NB4 (cell line): Measurements from ENCODE around the gene UBXN11.

ENCODE experiments used
- DNase-seq: peaks from one replicate; pipeline ENCODE4 v3.0.0; 2010; ENCODE audit warnings: low read depth
- H3K4me3 ChIP-seq: one replicate; pipeline ENCODE4 v1.5.1; 2011; ENCODE audit warnings: mild to moderate bottlenecking, low read depth, low read length, moderate library complexity
- CTCF ChIP-seq: IDR thresholded peaks from one replicate; pipeline ENCODE4 v1.5.1; 2012; ENCODE audit warnings: low read depth, low read length
- MAX ChIP-seq: IDR thresholded peaks from 2 replicates; pipeline ENCODE4 v1.6.1; 2011; ENCODE audit warnings: low read depth, low read length
- MYC ChIP-seq: IDR thresholded peaks from 2 replicates; pipeline ENCODE4 v1.6.1; 2011; ENCODE audit warnings: low read depth, low read length
- POLR2A ChIP-seq: IDR thresholded peaks from 2 replicates; pipeline ENCODE4 v1.6.1; 2011; ENCODE audit warnings: mild to moderate bottlenecking; ENCODE audit not compliant: insufficient read length; ENCODE audit errors: extremely low read depth

The UBXN11 gene

GRCh38 chr1:26275580-26276431 lies 30.6 kb downstream of the UBXN11 start:
- peak; percentile 86 for TF ChIP-seq MAX
- peak; percentile 72 for TF ChIP-seq MYC
- peak; percentile 63 for TF ChIP-seq CTCF
- no peak for TF ChIP-seq POLR2A

GRCh38 chr1:26274801-26275425 lies 31.5 kb downstream of the UBXN11 start:
- peak; percentile 94 for DNase-seq
- no peak overlapping the region for H3K4me3 ChIP-seq
- TF ChIP-seq POLR2A (no peak), CTCF (no peak), MYC (peak; percentile 43), MAX (peak; percentile 26; the same call in 1 of the 2 replicates)

More at GRCh38 chr1:26275580-26276431, 30.6 kb downstream of the UBXN11 start:
- H3K4me3 ChIP-seq: no peak overlapping the region
- DNase-seq: peak; percentile 95

- H3K4me3 ChIP-seq: no peak overlapping the region
- TF ChIP-seq MAX (no peak), CTCF (no peak), MYC (no peak), POLR2A (no peak)
- DNase-seq: no peak
Observed at GRCh38 chr1:26269198-26269550, 37.3 kb downstream of the UBXN11 start.

GRCh38 chr1:26268290-26269197 lies 37.9 kb downstream of the UBXN11 start:
- no peak overlapping the region for H3K4me3 ChIP-seq
- no peak for DNase-seq
- TF ChIP-seq POLR2A (no peak), MYC (no peak), MAX (no peak), CTCF (no peak)

GRCh38 chr1:26265405-26265804 lies 41.0 kb downstream of the UBXN11 start:
- no peak for TF ChIP-seq CTCF
- TF ChIP-seq POLR2A: no peak
- no peak for TF ChIP-seq MYC
- TF ChIP-seq MAX: no peak
- H3K4me3 ChIP-seq: no peak overlapping the region
- no peak for DNase-seq
